GM19324 (cell line): ENCODE measurements around the gene CAMK4.

Experiments used
- ATAC-seq: cut with Tn5 transposase; IDR thresholded peaks from one replicate; pipeline ENCODE4 v1.9.1; 2021; ENCODE audit warnings: mild to moderate bottlenecking, moderate library complexity; ENCODE audit not compliant: unreplicated experiment, low FRiP score

Gene CAMK4

DNA sequence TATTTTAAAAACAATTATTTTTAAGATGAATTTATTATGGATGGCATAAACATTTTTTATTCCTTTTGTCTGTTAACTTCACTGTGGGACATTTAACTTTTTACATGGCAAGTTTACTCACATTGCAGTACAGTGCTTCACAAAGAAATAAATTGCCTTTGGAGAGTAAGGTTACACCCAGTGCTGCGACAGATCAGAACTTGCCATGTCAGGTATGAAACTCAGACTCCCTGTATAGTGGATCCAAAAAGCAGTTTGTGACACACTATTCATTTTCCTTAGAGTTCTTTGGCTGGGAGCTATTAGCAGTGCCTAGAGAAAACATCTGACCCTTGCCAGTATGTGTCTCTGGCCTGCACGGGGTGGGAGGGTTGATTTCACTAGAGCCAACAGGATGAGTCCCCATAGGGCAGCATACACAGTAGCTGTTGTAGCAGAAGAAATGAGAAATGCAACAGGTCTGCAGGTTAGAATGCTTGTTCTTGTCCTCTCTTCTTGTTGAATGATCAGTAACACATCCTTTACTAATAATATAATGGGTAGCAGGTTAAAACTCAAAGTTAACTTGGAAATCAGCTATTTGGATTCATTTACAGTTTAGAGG lies 245.2 kb downstream of the CAMK4 start:
- ATAC-seq = no peak

DNA sequence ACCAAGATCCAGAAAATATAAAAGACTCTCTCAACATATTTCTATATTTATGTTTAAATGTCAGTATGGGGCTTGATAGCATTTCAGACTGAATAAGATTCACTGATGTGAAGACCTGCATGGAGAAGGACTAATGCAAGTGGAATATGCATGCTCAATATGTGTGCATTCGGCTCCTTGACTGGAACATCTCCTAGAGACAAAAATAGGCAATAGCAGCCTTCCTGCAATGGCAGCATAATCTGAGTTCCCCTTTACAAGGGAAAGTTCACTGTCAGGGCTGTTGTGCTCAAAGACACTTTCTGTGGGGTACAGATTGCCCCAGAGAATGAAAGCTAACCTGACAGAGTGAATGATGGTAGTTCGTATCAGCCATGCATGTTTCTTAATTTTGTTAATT lies 245.7 kb downstream of the CAMK4 start:
- no peak for ATAC-seq

- no peak for ATAC-seq
These were observed 247.9 kb downstream of the CAMK4 start for GRCh38 chr5:111472096-111472495.

- ATAC-seq = no peak
These were observed 248.4 kb downstream of the CAMK4 start for GRCh38 chr5:111472579-111472978.

- no peak for ATAC-seq
These were observed 254.1 kb downstream of the CAMK4 start for GRCh38 chr5:111478266-111478665.

DNA sequence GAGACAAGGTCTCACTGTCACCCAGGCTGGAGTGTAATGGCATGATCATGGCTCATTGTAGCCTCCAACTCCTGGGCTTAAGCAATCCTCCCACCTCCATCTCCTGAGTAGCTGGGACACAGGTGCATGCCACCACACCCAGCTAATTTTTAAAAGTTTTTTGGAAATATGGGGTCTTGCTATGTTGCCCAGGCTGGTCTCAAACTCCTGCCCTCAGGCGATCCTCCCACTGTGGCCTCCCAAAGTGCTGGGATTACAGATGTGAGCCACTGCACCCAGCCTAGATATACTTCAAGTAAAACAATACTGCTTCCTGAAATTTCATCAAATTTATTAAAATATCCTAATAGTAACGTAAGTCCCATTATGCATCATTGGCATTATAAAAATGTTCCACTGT lies 254.7 kb downstream of the CAMK4 start:
- no peak for ATAC-seq

DNA sequence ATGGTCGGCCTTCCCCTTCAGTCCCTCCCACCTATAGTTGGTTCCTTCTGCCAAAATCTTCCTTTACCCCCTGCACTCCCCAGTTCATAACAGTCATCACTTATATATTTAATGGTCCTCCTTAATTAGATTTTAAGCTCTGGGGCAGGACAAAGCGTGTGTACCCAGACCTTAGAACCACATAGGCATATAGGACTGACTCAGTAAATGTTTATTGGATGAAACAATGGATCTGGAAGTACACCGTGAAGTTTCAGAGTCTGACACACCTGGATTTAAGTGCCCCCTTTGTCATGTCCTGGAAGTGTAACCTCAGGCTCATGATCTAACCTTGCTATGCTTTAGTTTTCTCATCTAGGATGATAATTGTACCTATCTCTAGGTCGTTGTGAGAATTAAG lies 256.2 kb downstream of the CAMK4 start:
- no peak for ATAC-seq

DNA sequence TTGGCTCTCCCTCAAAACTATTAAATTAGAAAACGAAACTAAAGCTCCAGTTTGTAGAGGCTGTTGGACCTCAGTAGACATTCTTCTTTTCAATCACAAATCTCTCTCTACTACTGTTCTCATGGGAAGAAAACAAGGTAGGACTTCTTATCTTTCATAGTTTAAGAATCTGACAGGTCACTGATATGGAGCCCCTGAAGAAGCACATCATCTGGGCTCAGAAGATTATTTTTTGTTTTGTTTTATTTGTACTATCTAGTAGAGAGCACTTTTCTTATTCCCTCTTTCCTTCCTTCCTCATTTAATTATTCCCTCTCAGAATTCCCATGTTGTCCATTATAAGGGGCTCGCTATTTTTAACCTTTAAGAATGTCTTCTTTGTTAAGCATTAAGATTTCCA lies 261.9 kb downstream of the CAMK4 start:
- ATAC-seq = no peak

DNA sequence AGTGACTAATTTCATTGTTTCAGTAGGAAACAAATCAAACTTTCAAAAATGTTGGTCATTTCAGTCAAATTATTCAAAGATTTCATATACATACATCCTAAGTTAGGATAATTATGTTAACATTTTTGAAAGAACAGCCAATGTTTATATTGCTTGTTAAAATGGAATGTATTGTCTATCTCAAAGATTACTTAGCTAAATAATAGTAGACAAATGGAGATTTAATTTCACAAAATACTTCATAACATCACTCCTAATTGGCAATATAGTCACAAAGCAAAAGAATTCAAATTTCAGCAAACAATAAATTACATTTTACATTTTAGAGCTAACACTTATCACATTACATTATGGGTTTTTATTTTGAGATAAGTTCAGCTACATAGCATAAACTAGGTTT lies 262.7 kb downstream of the CAMK4 start:
- ATAC-seq = no peak

GRCh38 chr5:111488353-111488752 lies 264.2 kb downstream of the CAMK4 start:
- ATAC-seq = no peak

DNA sequence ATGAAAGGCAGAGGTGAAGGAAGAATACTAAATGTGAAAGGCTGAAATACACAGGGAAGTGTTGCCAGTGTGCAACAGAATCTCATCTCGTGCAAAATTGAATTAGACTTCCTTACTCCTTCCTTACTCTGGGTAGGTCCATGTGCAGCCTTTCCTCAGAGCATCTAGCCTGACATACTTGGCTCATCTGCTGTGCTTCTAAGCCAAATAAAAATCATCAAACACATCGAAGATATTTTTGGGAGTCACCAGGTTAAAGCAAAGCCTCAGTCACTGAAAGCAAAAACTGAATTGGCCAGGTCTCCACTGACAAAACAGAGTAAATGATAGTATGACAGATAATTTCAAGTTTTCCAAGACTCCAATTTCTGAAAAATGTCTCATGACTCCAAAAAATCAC lies 268.8 kb downstream of the CAMK4 start:
- no peak for ATAC-seq

- peak; percentile 54 for ATAC-seq
These were observed 270.3 kb downstream of the CAMK4 start for GRCh38 chr5:111494355-111494999.

GRCh38 chr5:111495159-111495558 lies 271.0 kb downstream of the CAMK4 start:
- ATAC-seq = no peak

DNA sequence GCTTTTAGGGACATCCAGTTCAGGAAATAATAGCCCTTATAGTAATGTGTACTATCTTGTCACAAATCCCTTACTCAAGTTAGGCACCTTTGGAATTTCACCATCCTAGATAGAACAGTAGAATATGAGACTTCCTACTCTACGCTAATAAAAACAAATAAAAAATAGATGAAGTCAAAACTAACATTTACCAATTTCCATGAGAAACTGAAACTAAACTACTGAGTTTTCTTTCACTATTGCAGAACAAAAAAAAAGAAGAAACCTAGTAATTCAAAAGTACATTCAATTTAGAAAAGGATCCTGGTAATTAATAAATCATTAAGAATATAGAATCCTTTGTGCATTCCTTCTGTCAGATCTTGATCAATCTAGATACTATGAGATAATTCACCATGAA lies 274.2 kb downstream of the CAMK4 start:
- ATAC-seq = no peak

DNA sequence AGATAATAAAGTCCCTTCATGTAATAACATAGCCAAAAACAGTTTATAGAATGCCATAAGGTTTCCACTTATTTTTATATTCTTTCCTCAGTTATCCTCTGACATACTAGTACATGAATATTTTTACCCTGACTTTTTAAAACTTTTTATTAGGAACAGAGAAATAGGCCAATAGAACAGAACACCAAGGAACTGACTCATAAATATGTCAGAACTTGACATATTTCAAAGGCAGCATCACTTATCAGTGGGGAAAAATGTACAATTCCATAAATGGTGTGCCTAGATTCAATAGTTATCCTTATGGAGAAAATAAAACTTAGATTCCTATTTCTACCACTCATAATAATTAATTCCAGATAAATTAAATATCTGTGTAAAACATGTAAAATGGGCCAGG lies 278.8 kb downstream of the CAMK4 start:
- ATAC-seq = no peak

DNA sequence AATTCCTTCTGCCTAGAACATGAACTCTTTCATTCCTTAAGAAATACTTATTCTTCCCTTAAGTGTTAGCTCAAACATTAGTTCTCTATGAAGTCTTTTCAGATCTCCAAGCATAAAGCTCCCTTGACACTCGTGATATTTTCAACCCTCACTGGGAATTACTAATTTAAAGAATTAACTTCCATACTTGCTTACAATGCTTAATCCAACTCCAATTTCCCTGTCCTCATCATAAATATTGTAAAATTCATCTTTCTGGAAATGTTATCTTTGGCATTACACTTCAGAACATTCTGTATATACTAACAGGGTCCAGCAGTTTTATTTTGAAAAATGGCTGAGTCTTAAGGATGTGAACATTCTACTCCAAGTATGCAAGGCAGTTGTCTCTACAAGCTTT lies 280.9 kb downstream of the CAMK4 start:
- no peak for ATAC-seq

DNA sequence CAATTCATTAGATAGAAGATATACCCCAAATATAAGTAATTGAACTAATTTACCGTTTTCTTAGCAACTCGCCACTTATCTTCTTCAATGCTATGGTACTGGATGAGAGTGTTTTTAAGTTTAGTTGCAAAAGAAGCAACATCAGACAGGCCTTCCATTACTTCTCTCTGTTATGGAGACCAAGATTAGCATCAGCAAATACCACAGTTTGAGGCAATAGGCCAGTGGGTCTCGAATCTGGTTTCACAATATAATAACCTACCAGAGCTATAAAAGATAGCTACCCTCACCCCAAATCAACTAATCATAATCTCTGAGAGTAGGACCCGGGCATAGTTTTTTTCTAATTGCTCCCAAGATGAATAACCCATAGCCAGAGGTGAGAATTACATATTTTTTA lies 283.1 kb downstream of the CAMK4 start:
- ATAC-seq = no peak

DNA sequence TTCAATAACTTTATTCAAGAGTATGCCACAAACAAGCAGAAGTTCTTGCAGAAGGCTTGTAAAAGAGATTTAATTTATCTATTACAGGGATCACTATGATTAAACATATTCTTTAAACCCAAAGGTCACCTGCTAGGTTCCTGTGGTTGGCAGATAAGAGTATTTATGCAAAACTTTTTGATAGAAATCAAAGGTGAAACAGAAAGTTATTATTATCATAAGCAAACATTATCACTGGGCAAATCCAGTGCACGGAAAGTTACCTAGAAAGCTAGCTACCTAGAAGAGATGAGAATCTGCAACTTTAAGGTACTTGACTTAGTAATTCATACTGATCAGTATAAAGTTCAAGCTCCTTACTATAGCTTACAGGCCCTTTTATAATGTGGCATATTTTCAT lies 284.9 kb downstream of the CAMK4 start:
- ATAC-seq = no peak

GRCh38 chr5:111511174-111511830 lies 287.1 kb downstream of the CAMK4 start:
- ATAC-seq = no peak

DNA sequence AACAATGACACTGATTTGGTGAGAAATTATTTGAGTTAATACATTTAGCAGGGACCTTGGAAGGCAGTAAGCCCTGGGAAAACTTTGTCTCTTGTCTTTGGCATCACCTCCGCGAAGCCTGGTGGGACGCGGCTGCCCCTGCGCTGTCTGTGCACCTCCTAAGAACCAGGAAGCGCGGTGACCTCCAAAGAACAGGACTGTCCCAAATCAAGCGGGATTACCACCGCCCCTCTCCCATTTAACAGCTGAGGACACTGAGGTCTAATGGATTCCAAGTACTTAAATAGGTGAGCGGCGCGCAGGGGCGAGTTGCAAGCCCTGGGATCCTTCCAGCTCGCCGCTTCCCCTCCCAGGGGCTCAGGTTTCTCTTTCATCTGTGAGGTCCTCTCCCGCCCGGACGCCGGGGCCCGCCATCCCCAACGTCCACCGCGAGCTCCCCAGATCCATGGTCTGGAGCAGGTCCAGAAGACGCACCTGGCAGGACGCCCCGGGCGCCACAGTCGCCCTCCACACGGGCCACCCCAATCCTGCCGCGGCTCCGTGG lies 287.7 kb downstream of the CAMK4 start:
- peak; percentile 39 for ATAC-seq

DNA sequence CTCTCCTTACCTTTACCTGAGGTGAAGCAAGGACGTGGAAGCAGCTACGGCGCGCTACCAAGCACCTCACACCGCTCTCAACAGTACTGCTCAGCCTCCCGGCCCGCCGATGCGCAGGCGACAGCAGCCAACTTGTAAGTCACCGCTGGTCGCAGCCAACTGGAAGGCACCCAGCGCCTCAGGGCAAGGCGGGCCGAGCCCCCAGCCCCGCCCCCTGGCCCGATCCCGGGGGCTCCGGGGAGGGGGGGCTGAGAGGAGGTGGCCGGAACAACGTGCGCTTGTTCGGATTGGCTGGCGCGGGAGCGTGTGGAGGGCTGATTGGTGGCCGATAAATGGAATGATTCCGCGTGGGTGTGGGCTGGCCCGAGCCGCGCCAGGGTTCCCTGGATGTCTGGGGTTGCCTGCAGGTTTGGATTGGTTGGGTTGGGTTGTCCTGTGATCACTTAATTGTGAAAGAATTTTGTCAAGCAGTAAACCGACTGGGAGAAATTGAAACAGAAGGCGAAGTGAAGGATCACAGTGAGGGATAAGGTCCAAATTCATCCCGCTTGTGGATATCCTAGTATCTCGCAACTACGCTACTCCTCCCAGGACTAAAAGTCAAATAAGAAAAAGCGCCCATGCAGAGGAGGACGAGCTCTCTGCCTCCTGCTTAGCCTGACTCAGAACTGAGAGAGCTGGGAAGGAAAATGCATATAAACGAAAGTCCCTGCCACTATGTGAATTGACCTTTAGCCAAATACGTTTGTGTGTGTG lies 288.4 kb downstream of the CAMK4 start, which contains the start of gene STARD4:
Gene STARD4 (minus strand): TSS at position 161 of the 756 bp plus-strand sequence. CDS start 5,102 bp downstream, outside the sequence.
- ATAC-seq = peak; percentile 96
